Stimulated activated CD8-positive, alpha-beta memory T cell treated with anti-CD3 and anti-CD28 coated beads, Interleukin-4, amount 100 ng/mL, for 48 hours (primary cell): Measurements from ENCODE around the gene SQOR.
"Not testable (repeated sequence)": the region's sequence is repeated elsewhere in the genome, so short reads cannot be mapped to it uniquely, and the experiment has no call there.

Source experiments
- DNase-seq: peaks from one replicate; pipeline ENCODE4 v3.0.0-alpha.2; 2020

SQOR gene

GRCh38 chr15:45635191-45635638 lies 386 bp downstream of the SQOR start:
- peak; percentile 81 for DNase-seq

GRCh38 chr15:45635763-45636292 lies 999 bp downstream of the SQOR start:
- no peak for DNase-seq

GRCh38 chr15:45637141-45637540 lies 2.3 kb downstream of the SQOR start:
- no peak for DNase-seq

- DNase-seq, result peak; percentile 59
These were observed 2.8 kb downstream of the SQOR start for GRCh38 chr15:45637552-45638033.

GRCh38 chr15:45640616-45641015 lies 5.8 kb downstream of the SQOR start:
- no peak for DNase-seq

- DNase-seq, result no peak
These were observed 6.5 kb downstream of the SQOR start for GRCh38 chr15:45641374-45641781.

- no peak for DNase-seq
These were observed 7.4 kb downstream of the SQOR start for GRCh38 chr15:45641999-45642932.

- peak; percentile 41 for DNase-seq
These were observed 9.6 kb downstream of the SQOR start for GRCh38 chr15:45644437-45644836.

GRCh38 chr15:45645026-45645980 lies 10.5 kb downstream of the SQOR start:
- DNase-seq, result peak; percentile 40

- DNase-seq, result no peak
These were observed 11.4 kb downstream of the SQOR start for GRCh38 chr15:45646220-45646619.

- no peak for DNase-seq
These were observed 13.0 kb downstream of the SQOR start for GRCh38 chr15:45647828-45648227.

GRCh38 chr15:45648521-45649200 lies 13.8 kb downstream of the SQOR start:
- no peak for DNase-seq

- not testable (repeated sequence) for DNase-seq
These were observed 15.2 kb downstream of the SQOR start for GRCh38 chr15:45650007-45650406.

- DNase-seq, result no peak
These were observed 16.2 kb downstream of the SQOR start for GRCh38 chr15:45650889-45651525.

GRCh38 chr15:45653702-45654424 lies 19.0 kb downstream of the SQOR start:
- DNase-seq, result no peak

- no peak for DNase-seq
These were observed 19.9 kb downstream of the SQOR start for GRCh38 chr15:45654749-45655148.

GRCh38 chr15:45657254-45657653 lies 22.4 kb downstream of the SQOR start:
- DNase-seq, result no peak

GRCh38 chr15:45657764-45658545 lies 23.1 kb downstream of the SQOR start:
- no peak for DNase-seq

GRCh38 chr15:45660231-45660979 lies 25.6 kb downstream of the SQOR start:
- DNase-seq, result no peak

- no peak for DNase-seq
These were observed 27.5 kb downstream of the SQOR start for GRCh38 chr15:45662375-45662774.
